Left kidney (tissue), 2 donors: ENCODE data around the gene IFT88. TPM values are rescaled to one million over a fixed set of nuclear protein-coding genes. Genes with fewer than 3 reads are reported as not detected.

Source experiments
- DNase-seq: peaks from one replicate; pipeline ENCODE4 v3.0.0-alpha.2; 2013
- polyA plus RNA-seq: library from polyadenylated mRNA; unstranded; fragments of 120-200 nt; gene quantifications from one replicate; pipeline ENCODE4 v1.2.1, GENCODE V29; 2013; ENCODE audit not compliant: insufficient read length

IFT88 gene
- polyA plus RNA-seq, 1 donor: 48.6 TPM

- DNase-seq: no peak
Observed at GRCh38 chr13:20686863-20687579, 120.1 kb downstream of the IFT88 start.

GRCh38 chr13:20689291-20689690 is 122.3 kb downstream of the IFT88 start:
- no peak for DNase-seq

GRCh38 chr13:20691616-20692015 is 124.7 kb downstream of the IFT88 start:
- no peak for DNase-seq

- no peak for DNase-seq
Observed at GRCh38 chr13:20696073-20696472, 129.1 kb downstream of the IFT88 start.

GRCh38 chr13:20699715-20700114 is 132.8 kb downstream of the IFT88 start:
- DNase-seq: no peak

- no peak for DNase-seq
Observed at GRCh38 chr13:20700288-20700687, 133.3 kb downstream of the IFT88 start.

- no peak for DNase-seq
Observed at GRCh38 chr13:20701461-20701860, 134.5 kb downstream of the IFT88 start.

GRCh38 chr13:20702530-20702914 is 135.6 kb downstream of the IFT88 start:
- DNase-seq: no peak

GRCh38 chr13:20702915-20703779 is 136.2 kb downstream of the IFT88 start, which contains the start of gene IL17D:
TSS of gene IL17D (plus strand) at chr13:20703699. CDS start at chr13:20704002, 303 bp downstream.
- DNase-seq: peak; percentile 35

- DNase-seq: peak; percentile 72
Observed at GRCh38 chr13:20703780-20704458, 137.0 kb downstream of the IFT88 start.

GRCh38 chr13:20704459-20705069 is 137.6 kb downstream of the IFT88 start:
- no peak for DNase-seq

- no peak for DNase-seq
Observed at GRCh38 chr13:20706661-20707060, 139.7 kb downstream of the IFT88 start.

GRCh38 chr13:20708216-20708615 is 141.3 kb downstream of the IFT88 start:
- no peak for DNase-seq

- DNase-seq: no peak
Observed at GRCh38 chr13:20709369-20709768, 142.4 kb downstream of the IFT88 start.

- no peak for DNase-seq
Observed at GRCh38 chr13:20709782-20710181, 142.8 kb downstream of the IFT88 start.

GRCh38 chr13:20711301-20712044 is 144.5 kb downstream of the IFT88 start:
- no peak for DNase-seq

GRCh38 chr13:20713014-20713376 is 146.0 kb downstream of the IFT88 start:
- DNase-seq: no peak

- no peak for DNase-seq
Observed at GRCh38 chr13:20713751-20714150, 146.8 kb downstream of the IFT88 start.

- DNase-seq: no peak
Observed at GRCh38 chr13:20714161-20714560, 147.2 kb downstream of the IFT88 start.

GRCh38 chr13:20714563-20715329 is 147.8 kb downstream of the IFT88 start:
- no peak for DNase-seq

- DNase-seq: no peak
Observed at GRCh38 chr13:20715330-20715712, 148.4 kb downstream of the IFT88 start.
